Activated T-cell treated with anti-CD3 and anti-CD28 coated beads, Interleukin-2, amount 50 U/mL, for 4 hours (primary cell): ENCODE results near the gene VN1R5. TPM values are rescaled to one million over a fixed set of nuclear protein-coding genes. Genes with fewer than 3 reads are reported as not detected.

ENCODE experiments used
- ATAC-seq, 2 donors: fragments of 200-7000 bp; cut with Tn5 transposase; one replicate each; pipeline ENCODE4 v1.10.0; 2021
- DNase-seq: peaks from one replicate; pipeline ENCODE4 v3.0.0-alpha.2; 2020
- H3K27me3 Mint-ChIP-seq: one replicate; pipeline ENCODE4 v1.8.0; 2021; ENCODE audit warnings: low read depth, mixed read lengths
- H3K36me3 Mint-ChIP-seq: one replicate; pipeline ENCODE4 v1.8.0; 2022; ENCODE audit warnings: mixed read lengths; ENCODE audit not compliant: insufficient read depth
- H3K4me1 Mint-ChIP-seq: one replicate; pipeline ENCODE4 v1.8.0; 2021; ENCODE audit warnings: low read depth, mixed read lengths
- H3K4me3 Mint-ChIP-seq: one replicate; pipeline ENCODE4 v1.8.0; 2021; ENCODE audit warnings: mild to moderate bottlenecking, moderate library complexity, mixed read lengths
- H3K9me3 Mint-ChIP-seq: one replicate; pipeline ENCODE4 v1.8.0; 2021; ENCODE audit warnings: mixed read lengths
- total RNA-seq, 3 donors: library from RNA; stranded (reverse); gene quantifications; one replicate each; pipeline ENCODE4 v1.2.1, GENCODE V29; 2021

The VN1R5 gene
- total RNA-seq, 3 donors from 2014 or later, result not detected

GRCh38 chr1:247243524-247244137 is 12.2 kb upstream of the VN1R5 start:
- peaks cover 3% of the 10 kb centered on the region for H3K27me3 Mint-ChIP-seq
- peaks cover 21% of the 10 kb centered on the region for H3K9me3 Mint-ChIP-seq
- no peaks in the 10 kb centered on the region for H3K4me1 Mint-ChIP-seq
- H3K36me3 Mint-ChIP-seq, result peaks cover 3% of the 10 kb centered on the region
- no peak for ATAC-seq
- DNase-seq, result no peak
- no peak overlapping the region for H3K4me3 Mint-ChIP-seq

- no peak overlapping the region for H3K4me3 Mint-ChIP-seq
- ATAC-seq (no peak), DNase-seq (no peak)
- H3K9me3 Mint-ChIP-seq, result peaks cover 30% of the 10 kb centered on the region
- H3K27me3 Mint-ChIP-seq, result peaks cover 7% of the 10 kb centered on the region
- peaks cover 3% of the 10 kb centered on the region for H3K36me3 Mint-ChIP-seq
- H3K4me1 Mint-ChIP-seq, result no peaks in the 10 kb centered on the region
Observed at GRCh38 chr1:247246325-247247115, 9.4 kb upstream of the VN1R5 start.

- ATAC-seq, result no peak
- no peak for DNase-seq
- Mint-ChIP-seq H3K4me1 (no peaks in the 10 kb centered on the region), H3K4me3 (no peak overlapping the region), H3K9me3 (peaks cover 34% of the 10 kb centered on the region), H3K27me3 (peaks cover 12% of the 10 kb centered on the region), H3K36me3 (peaks cover 3% of the 10 kb centered on the region)
Observed at GRCh38 chr1:247247568-247247967, 8.3 kb upstream of the VN1R5 start.

GRCh38 chr1:247266053-247266452 is 10.2 kb downstream of the VN1R5 start:
- ATAC-seq, result no peak
- H3K27me3 Mint-ChIP-seq, result peaks cover 19% of the 10 kb centered on the region
- H3K4me1 Mint-ChIP-seq, result no peaks in the 10 kb centered on the region
- H3K9me3 Mint-ChIP-seq, result peaks cover 29% of the 10 kb centered on the region
- H3K36me3 Mint-ChIP-seq, result no peaks in the 10 kb centered on the region
- no peak overlapping the region for H3K4me3 Mint-ChIP-seq
- DNase-seq, result no peak

GRCh38 chr1:247268390-247269045 is 12.6 kb downstream of the VN1R5 start:
- Mint-ChIP-seq H3K27me3 (peaks cover 19% of the 10 kb centered on the region), H3K9me3 (peaks cover 31% of the 10 kb centered on the region), H3K4me1 (no peaks in the 10 kb centered on the region), H3K36me3 (no peaks in the 10 kb centered on the region), H3K4me3 (no peak overlapping the region)
- DNase-seq, result no peak
- no peak for ATAC-seq

- H3K27me3 Mint-ChIP-seq, result peaks cover 16% of the 10 kb centered on the region
- ATAC-seq (no peak), DNase-seq (no peak)
- no peaks in the 10 kb centered on the region for H3K36me3 Mint-ChIP-seq
- no peaks in the 10 kb centered on the region for H3K4me1 Mint-ChIP-seq
- no peak overlapping the region for H3K4me3 Mint-ChIP-seq
- H3K9me3 Mint-ChIP-seq, result peaks cover 27% of the 10 kb centered on the region
Observed at GRCh38 chr1:247269133-247269532, 13.3 kb downstream of the VN1R5 start.

- Mint-ChIP-seq H3K4me3 (no peak overlapping the region), H3K4me1 (no peaks in the 10 kb centered on the region), H3K27me3 (peaks cover 16% of the 10 kb centered on the region), H3K9me3 (peaks cover 24% of the 10 kb centered on the region), H3K36me3 (no peaks in the 10 kb centered on the region)
- ATAC-seq (no peak), DNase-seq (no peak)
Observed at GRCh38 chr1:247270003-247270402, 14.1 kb downstream of the VN1R5 start.

- DNase-seq (no peak), ATAC-seq (no peak)
- Mint-ChIP-seq H3K36me3 (peaks cover 1% of the 10 kb centered on the region), H3K4me3 (no peak overlapping the region), H3K27me3 (peaks cover 5% of the 10 kb centered on the region), H3K9me3 (peaks cover 14% of the 10 kb centered on the region), H3K4me1 (no peaks in the 10 kb centered on the region)
Observed at GRCh38 chr1:247273013-247273412, 17.1 kb downstream of the VN1R5 start.

GRCh38 chr1:247274605-247275256 is 18.9 kb downstream of the VN1R5 start:
- H3K9me3 Mint-ChIP-seq, result peaks cover 14% of the 10 kb centered on the region
- no peak for DNase-seq
- no peak overlapping the region for H3K4me3 Mint-ChIP-seq
- H3K4me1 Mint-ChIP-seq, result no peaks in the 10 kb centered on the region
- peaks cover 3% of the 10 kb centered on the region for H3K27me3 Mint-ChIP-seq
- ATAC-seq, result no peak
- H3K36me3 Mint-ChIP-seq, result peaks cover 1% of the 10 kb centered on the region

GRCh38 chr1:247277191-247277590 is 21.3 kb downstream of the VN1R5 start:
- H3K9me3 Mint-ChIP-seq, result no peaks in the 10 kb centered on the region
- no peaks in the 10 kb centered on the region for H3K4me1 Mint-ChIP-seq
- DNase-seq (no peak), ATAC-seq (no peak)
- peaks cover 1% of the 10 kb centered on the region for H3K36me3 Mint-ChIP-seq
- H3K27me3 Mint-ChIP-seq, result peaks cover 3% of the 10 kb centered on the region
- no peak overlapping the region for H3K4me3 Mint-ChIP-seq

- no peak for ATAC-seq
- Mint-ChIP-seq H3K4me1 (no peaks in the 10 kb centered on the region), H3K9me3 (no peaks in the 10 kb centered on the region), H3K36me3 (peaks cover 1% of the 10 kb centered on the region), H3K4me3 (no peak overlapping the region), H3K27me3 (no peaks in the 10 kb centered on the region)
- DNase-seq, result no peak
Observed at GRCh38 chr1:247281001-247281574, 25.2 kb downstream of the VN1R5 start.

- no peak for DNase-seq
- Mint-ChIP-seq H3K9me3 (peaks cover 24% of the 10 kb centered on the region), H3K4me1 (no peaks in the 10 kb centered on the region), H3K36me3 (no peaks in the 10 kb centered on the region), H3K27me3 (no peaks in the 10 kb centered on the region), H3K4me3 (no peak overlapping the region)
- no peak for ATAC-seq
Observed at GRCh38 chr1:247286134-247286670, 30.3 kb downstream of the VN1R5 start.

- Mint-ChIP-seq H3K36me3 (no peaks in the 10 kb centered on the region), H3K4me3 (no peak overlapping the region), H3K4me1 (no peaks in the 10 kb centered on the region), H3K27me3 (no peaks in the 10 kb centered on the region), H3K9me3 (peaks cover 24% of the 10 kb centered on the region)
- ATAC-seq, result no peak
- DNase-seq, result no peak
Observed at GRCh38 chr1:247287460-247287859, 31.6 kb downstream of the VN1R5 start.

GRCh38 chr1:247288341-247288740 is 32.5 kb downstream of the VN1R5 start:
- DNase-seq (no peak), ATAC-seq (no peak)
- peaks cover 24% of the 10 kb centered on the region for H3K9me3 Mint-ChIP-seq
- no peak overlapping the region for H3K4me3 Mint-ChIP-seq
- no peaks in the 10 kb centered on the region for H3K36me3 Mint-ChIP-seq
- H3K27me3 Mint-ChIP-seq, result no peaks in the 10 kb centered on the region
- no peaks in the 10 kb centered on the region for H3K4me1 Mint-ChIP-seq
